Measurements from ENCODE around the gene MVB12B. TPM values are rescaled to one million over a fixed set of nuclear protein-coding genes. Genes with fewer than 3 reads are reported as not detected.
A peak's percentile ranks its signal among the peaks of the same experiment; 100 is the strongest.

MVB12B gene
- total and polyA plus RNA-seq, 2 of the 13 experiments (the other 11 are each of a cell fraction or from before 2014, with no cell fraction given) = 12.1 to 30.1 TPM

DNA sequence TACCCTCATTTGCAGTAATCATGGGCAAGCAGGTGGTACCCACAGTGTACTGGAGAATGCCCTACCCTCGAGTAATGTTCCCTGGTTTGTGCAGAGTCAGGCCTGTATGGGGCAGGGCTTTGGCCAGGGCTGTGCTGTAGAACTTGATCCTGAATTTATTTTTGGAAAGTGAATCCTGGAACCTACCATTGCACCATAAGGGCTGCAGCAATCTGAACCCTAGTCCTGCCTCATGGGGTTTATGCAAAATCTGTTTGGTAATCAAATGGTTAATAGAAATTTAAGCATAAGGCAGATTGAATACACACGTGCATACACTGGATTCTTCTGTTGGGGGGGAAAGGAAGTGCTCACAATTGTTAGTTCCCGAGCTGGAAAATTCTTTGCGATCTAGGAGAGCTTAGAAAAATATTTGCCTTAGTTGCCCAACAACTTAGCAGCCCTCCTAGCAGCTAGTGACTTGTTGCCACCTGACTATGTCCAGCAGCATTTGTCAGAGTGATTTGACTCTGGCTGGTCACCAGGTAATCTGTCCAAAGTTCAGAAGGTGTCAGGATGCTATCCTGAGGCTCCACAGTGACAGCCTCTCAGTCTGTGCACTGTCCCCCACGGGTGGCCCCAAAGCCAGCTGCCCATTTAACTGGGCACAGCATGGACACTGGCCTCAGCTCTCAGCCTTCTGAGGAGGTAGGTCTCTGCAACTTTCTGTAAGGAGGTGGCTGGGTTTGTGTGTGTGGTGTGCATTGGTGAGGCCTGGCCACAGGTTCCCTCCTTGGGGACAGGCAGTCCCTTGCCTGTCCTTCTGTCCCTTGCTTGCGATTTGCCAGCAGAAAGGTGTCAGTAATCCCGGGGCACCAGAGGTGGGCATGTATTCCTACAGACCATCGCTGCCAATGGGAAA lies 8.3 kb downstream of the MVB12B start (continued):
- TF ChIP-seq, protein P1, sequence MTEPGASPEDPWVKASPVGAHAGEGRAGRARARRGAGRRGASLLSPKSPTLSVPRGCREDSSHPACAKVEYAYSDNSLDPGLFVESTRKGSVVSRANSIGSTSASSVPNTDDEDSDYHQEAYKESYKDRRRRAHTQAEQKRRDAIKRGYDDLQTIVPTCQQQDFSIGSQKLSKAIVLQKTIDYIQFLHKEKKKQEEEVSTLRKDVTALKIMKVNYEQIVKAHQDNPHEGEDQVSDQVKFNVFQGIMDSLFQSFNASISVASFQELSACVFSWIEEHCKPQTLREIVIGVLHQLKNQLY (CRISPR knock-in tag; IDR thresholded peaks at IDR 0.05) = 0 out of 2 replicates have a peak, but pooled peaks have one; percentile 73
- TF ChIP-seq HNF4A (CRISPR knock-in tag; IDR thresholded peaks at IDR 0.05) = peak; percentile 95
- TF ChIP-seq YY1 (IDR thresholded peaks at IDR 0.05; ENCODE audit: insufficient read depth, insufficient replicate concordance, low read depth, low read length) = no peak
- TF ChIP-seq SIN3A (IDR thresholded peaks at IDR 0.05; ENCODE audit: borderline replicate concordance, low read depth, low read length) = peak; percentile 76
- peak; percentile 27; the same call in 1 of the 2 replicates for TF ChIP-seq KDM1A (CRISPR knock-in tag; IDR thresholded peaks at IDR 0.05)
- peak; percentile 51; the same call in 1 of the 2 replicates for TF ChIP-seq REPIN1 (CRISPR knock-in tag; IDR thresholded peaks at IDR 0.05; ENCODE audit: borderline replicate concordance, low read depth)
- TF ChIP-seq POLR2G (IDR thresholded peaks at IDR 0.05; ENCODE audit: low read depth, low read length) = peak; percentile 77
- peak; percentile 89; the same call in 1 of the 2 replicates for TF ChIP-seq FOXJ3 (CRISPR knock-in tag; IDR thresholded peaks at IDR 0.05; ENCODE audit: borderline replicate concordance)
- TF ChIP-seq FOXA1 (IDR thresholded peaks at IDR 0.05) = no peak
- TF ChIP-seq FOXA1 (CRISPR knock-in tag; IDR thresholded peaks at IDR 0.05) = peak; percentile 58
- TF ChIP-seq, protein P2, sequence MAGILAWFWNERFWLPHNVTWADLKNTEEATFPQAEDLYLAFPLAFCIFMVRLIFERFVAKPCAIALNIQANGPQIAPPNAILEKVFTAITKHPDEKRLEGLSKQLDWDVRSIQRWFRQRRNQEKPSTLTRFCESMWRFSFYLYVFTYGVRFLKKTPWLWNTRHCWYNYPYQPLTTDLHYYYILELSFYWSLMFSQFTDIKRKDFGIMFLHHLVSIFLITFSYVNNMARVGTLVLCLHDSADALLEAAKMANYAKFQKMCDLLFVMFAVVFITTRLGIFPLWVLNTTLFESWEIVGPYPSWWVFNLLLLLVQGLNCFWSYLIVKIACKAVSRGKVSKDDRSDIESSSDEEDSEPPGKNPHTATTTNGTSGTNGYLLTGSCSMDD (CRISPR knock-in tag; IDR thresholded peaks at IDR 0.05) = no peak
- TF ChIP-seq ASH2L (IDR thresholded peaks at IDR 0.05; ENCODE audit: insufficient read length, low read depth, low read length) = peak; percentile 64
- TF ChIP-seq, protein P3, sequence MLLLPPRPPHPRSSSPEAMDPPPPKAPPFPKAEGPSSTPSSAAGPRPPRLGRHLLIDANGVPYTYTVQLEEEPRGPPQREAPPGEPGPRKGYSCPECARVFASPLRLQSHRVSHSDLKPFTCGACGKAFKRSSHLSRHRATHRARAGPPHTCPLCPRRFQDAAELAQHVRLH (CRISPR knock-in tag; IDR thresholded peaks at IDR 0.05; ENCODE audit: borderline replicate concordance, low read depth) = no peak
- TF ChIP-seq ATAD3A (CRISPR knock-in tag; IDR thresholded peaks at IDR 0.05) = no peak
- peak; percentile 62; the same call in 1 of the 2 replicates for TF ChIP-seq ZSCAN9 (CRISPR knock-in tag; IDR thresholded peaks at IDR 0.05; ENCODE audit: borderline replicate concordance)
- TF ChIP-seq ZNF136 (CRISPR knock-in tag; IDR thresholded peaks at IDR 0.05; ENCODE audit: low read depth) = no peak
- peak; percentile 48 for TF ChIP-seq SMC3 (IDR thresholded peaks at IDR 0.05; ENCODE audit: low read length)
- no peak for TF ChIP-seq MBNL3 (CRISPR knock-in tag; conservative IDR thresholded peaks at IDR 0.05)
- peak; percentile 78 for TF ChIP-seq RXRB (CRISPR knock-in tag; IDR thresholded peaks at IDR 0.05; ENCODE audit: borderline replicate concordance)
- TF ChIP-seq ZNF44 (CRISPR knock-in tag; IDR thresholded peaks at IDR 0.05) = no peak
- TF ChIP-seq SOX5 (CRISPR knock-in tag; IDR thresholded peaks at IDR 0.05; ENCODE audit: borderline replicate concordance) = peak; percentile 88
- TF ChIP-seq PAX8 (CRISPR knock-in tag; IDR thresholded peaks at IDR 0.05; ENCODE audit: borderline replicate concordance) = no peak
- no peak for TF ChIP-seq ZNF773 (CRISPR knock-in tag; IDR thresholded peaks at IDR 0.05; ENCODE audit: borderline replicate concordance)
- TF ChIP-seq PCBP2 (optimal IDR thresholded peaks at IDR 0.05; ENCODE audit: low read depth, low read length, poor library complexity, severe bottlenecking) = no peak
- TF ChIP-seq JARID2 (CRISPR knock-in tag; IDR thresholded peaks at IDR 0.05; ENCODE audit: insufficient replicate concordance) = no peak
- TF ChIP-seq PLRG1 (conservative IDR thresholded peaks at IDR 0.05) = no peak
- TF ChIP-seq, protein P4, sequence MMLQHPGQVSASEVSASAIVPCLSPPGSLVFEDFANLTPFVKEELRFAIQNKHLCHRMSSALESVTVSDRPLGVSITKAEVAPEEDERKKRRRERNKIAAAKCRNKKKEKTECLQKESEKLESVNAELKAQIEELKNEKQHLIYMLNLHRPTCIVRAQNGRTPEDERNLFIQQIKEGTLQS (CRISPR knock-in tag; IDR thresholded peaks at IDR 0.05) = 0 out of 2 replicates have a peak, but pooled peaks have one; percentile 7
- TF ChIP-seq, protein P5, sequence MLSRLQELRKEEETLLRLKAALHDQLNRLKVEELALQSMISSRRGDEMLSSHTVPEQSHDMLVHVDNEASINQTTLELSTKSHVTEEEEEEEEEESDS (CRISPR knock-in tag; IDR thresholded peaks at IDR 0.05; ENCODE audit: borderline replicate concordance) = no peak
- no peak for TF ChIP-seq RBM39 (IDR thresholded peaks at IDR 0.05; ENCODE audit: low read depth, low read length, poor library complexity, severe bottlenecking)
